Sciatic nerve (tissue), 2 donors: ENCODE data around the gene HSD11B2. TPM values are rescaled to one million over a fixed set of nuclear protein-coding genes. Genes with fewer than 3 reads are reported as not detected.
"Not testable (repeated sequence)": the region's sequence is repeated elsewhere in the genome, so short reads cannot be mapped to it uniquely, and the experiment has no call there.

Source experiments
- ATAC-seq: fragments of 200-7000 bp; cut with Tn5 transposase; one replicate; pipeline ENCODE4 v1.9.1; 2020; ENCODE audit warnings: mild to moderate bottlenecking, moderate library complexity
- DNase-seq: peaks from one replicate; pipeline ENCODE4 v3.0.0-alpha.2; 2020; ENCODE audit warnings: low spot score
- intact Hi-C: fragments of 100-400 bp; cut with DNase I; formaldehyde crosslinking; loops from one replicate; pipeline ENCODE4 v1.14.2; 2022
- total RNA-seq: library from RNA; stranded (reverse); fragmentation: NEBNext Ultra II Directional; extraction: Animal tissue kit (Norgen Biotek cat#: 25700); gene quantifications from one replicate; pipeline ENCODE4 v1.2.1, GENCODE V29; 2021
- donor health status: DM: no; HTN: no; CAD: no.
- donor health status: DM: no; HTN: no; CAD: no.

HSD11B2 gene
- total RNA-seq, 1 donor from 2014 or later: 0.53 TPM

DNA sequence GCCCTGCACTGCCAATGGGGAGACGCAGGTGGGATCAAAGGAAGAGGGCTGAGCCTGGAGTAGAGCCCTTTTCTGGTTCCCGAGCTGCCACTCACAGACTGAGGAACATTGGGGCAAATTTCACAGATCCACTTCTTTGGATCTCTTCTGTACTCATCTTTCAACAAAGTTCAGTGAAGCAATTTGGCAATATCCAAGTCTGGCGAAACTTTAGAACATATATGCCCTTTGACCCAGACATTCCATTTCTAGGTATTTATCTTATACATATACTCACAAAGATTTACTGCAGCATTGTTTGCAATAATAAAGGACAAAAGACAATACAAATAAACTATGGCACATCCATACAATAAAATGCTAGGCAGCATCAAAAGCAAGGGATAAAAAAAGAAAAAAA, 19.6 kb upstream of the HSD11B2 start:
- intact Hi-C loops: no loop called here
- ATAC-seq: no peak
- DNase-seq: no peak

DNA sequence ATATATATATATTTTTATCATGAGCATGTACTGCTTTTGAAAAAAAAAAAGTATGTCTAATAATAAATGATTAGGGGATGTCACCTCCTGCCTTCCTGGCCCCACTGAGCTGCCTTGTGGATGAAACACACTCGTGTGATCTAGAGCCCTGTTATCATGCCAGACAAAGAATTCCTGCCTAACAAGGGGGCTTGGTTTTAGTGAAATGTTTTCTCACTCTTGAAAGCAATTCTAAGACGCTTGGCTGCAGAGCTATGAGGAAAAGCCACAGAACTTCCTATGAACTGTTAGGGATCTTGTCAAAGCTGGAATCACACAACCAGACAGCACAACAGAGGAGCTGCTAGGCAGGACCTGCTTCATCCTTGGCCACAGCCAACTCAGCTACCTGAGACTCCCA, 18.6 kb upstream of the HSD11B2 start:
- ATAC-seq (no peak), DNase-seq (no peak)
- intact Hi-C loops: no loop called here

DNA sequence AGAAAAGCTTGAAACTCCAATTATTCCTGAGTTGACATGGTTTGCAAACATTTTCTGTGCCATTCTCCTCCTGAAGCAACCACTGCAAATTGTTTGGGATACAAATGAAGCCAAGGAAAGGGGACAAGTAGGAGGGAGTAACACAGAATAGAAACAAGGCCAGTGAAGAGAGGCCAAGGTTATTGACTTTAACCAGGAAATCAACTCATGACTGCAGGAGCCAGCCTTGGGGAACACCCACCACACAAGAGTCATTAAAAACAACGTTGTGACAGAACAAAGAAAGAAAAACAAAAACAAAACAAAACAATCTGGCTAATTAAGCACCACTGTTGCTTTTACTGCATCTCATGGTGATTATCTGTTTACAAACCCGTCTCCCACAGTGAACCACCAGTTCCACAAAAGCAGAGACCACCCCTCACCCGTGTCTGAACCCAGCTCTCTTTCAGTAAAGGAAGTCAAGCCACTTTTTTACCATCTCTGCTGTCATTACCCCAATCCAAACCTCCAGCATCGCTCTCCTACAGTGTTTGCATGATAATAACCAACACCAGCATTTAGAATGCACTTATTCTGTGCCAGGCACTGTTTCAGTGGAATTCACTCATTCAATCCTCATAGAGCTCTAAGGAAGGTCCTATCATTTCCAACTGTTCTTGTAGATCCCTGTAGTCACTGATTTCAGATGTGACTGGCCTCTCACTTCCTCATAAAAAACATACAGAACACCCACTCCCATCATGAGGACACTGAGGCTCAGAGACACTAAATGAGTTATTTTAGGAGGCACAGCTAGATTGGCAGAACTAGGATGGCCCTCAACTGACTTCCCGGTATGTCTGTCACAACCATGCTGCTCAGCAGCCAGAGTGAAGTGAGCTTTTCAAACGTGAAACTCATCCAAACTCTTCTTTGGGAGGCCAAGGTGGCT, 16.7 kb upstream of the HSD11B2 start:
- DNase-seq (no peak), ATAC-seq (no peak)
- intact Hi-C loops: no loop called here

DNA sequence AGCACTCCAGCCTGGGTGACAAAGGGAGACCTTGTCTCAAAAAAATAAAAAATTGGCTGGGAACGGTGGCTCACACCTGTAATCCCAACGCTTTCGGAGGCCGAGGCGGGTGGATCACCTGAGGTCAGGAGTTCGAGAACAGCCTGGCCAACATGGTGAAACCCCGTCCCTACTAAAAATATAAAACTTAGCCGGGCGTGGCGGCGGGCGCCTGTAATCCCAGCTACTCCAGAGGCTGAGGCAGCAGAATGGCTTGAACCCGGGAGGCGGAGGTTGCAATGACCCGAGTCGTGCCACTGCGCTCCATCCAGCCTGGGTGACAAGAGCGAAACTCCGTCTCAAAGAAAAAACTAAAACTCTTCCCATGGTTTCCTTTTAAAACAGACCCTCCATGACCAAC, 15.5 kb upstream of the HSD11B2 start:
- ATAC-seq, intact Hi-C loops, DNase-seq: not testable (repeated sequence)

DNA sequence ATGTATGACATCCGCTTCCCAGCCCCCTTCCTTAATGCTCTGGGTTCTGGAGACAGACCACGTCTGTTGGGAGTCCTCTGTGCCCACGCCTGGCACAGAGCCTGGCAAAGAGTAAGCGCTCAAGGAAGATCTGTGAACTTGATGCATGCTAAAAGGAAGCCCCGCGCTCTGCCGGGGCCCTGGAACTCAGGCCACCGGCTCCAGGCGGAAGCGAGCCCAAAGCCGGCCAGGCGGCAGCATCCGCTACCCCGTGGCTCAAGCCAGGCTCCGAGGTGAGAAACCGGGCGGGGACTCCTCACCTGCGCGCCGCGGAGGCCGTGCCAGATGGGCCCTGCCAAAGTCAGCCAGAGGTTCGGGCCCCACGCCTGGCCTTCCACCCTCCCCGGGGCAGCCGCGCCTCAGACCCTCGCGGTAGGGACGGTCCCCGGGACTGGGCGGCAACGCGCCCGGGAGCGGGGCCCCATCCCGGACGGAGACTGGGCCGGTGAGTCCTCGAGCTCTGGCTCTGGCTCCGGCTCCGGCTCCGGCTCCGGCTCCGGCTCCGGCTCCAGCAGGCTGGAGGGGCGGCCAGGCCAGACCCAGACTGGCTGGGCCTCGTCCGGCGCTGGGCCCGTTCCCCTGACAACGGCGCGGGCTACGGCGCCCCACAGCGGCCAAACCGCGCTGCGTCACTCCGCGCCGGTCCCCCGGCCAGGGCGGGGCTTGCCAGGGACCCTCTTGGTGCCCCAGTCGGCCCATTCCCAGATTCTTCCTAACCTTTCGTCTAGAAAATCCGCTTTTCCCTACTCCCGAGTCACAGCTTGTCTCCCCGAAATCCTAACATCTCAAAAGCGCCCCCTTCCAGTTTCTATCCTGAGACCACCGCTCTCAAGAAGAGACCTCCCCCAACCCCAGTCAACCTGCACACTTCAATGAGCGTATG, 14.8 kb upstream of the HSD11B2 start, which contains the start of gene ZDHHC1:
TSS of gene ZDHHC1 (minus strand) at position 606 of the 922 bp plus-strand sequence. CDS start 8,702 bp downstream, outside the sequence.
- DNase-seq (peak; percentile 84), ATAC-seq (peak; percentile 95)
- intact Hi-C loops: no loop called here

DNA sequence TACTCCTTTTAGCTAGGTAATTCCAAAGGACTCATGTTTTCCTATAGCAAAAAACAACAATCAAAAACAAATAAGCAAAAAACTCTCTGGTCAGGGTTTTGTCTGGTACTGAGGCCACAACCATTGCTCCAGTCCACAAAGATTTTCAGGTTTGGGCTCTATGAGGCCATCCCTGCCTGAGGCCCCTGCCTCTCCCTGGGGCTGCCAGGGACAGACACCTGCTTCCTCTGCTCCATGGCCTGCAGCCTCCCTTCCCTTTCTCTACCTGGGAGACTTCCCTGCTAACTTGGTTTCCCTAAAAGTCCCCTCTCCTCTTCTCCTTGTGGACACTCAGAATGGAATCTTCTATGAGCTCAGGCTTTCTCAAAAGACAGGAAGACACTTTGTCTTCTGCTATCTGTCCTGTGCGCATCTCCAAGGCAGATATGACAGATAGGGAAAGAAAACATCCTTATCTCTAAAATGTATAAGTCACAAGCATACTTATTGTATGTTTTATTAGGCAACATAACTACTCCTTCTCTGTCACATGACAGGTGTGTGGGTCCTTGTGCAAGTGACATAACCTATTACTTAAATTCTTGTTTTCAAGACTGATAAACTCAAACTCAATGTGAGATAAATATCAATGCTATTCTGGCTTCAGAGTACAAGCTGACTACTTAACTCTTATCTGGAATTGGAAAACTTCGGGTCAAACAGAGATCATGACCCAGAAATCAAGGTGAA, 13.4 kb upstream of the HSD11B2 start:
- ATAC-seq (no peak), DNase-seq (no peak)
- intact Hi-C loops: no loop called here

DNA sequence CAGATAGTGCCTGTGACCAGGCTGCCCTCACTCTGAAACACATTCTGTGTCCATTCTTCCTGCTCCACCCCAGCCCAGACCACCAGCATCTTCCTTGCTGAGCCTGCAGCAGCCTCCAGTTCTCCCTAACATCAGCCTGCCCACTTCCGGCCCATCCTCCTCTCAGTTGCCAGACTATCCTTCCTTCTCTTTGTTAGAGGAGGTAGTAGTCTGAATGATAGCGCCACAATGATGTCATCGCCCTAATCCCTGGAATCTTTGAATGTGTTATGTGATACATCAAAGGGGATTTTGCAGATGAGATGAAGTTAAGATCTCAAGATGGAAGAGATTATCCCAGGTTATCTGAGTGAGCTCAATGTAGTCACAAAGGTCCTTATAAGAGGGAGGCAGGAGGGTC, 11.4 kb upstream of the HSD11B2 start:
- DNase-seq: no peak
- ATAC-seq: no peak
- intact Hi-C loops: no loop called here

DNA sequence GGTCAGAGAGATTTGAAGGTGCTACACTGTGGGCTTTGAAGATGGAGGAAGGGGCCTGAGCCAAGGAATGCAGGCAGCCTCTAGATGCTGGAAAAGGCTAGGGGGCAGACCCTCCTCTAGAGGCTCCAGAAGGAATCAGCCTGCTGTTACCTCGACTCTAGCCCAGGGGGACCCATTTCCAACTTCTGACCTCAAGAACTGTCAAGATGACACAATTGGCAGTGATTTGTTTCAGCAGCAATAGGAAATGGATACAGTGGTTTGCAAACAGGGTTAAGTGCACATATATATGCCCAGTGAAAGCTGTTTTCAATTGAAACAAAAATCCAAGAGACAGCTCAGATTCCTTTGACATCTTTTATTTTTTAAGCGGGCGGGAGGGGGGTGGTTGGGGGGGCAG, 11.0 kb upstream of the HSD11B2 start:
- intact Hi-C loops: no loop called here
- DNase-seq: no peak
- no peak for ATAC-seq

DNA sequence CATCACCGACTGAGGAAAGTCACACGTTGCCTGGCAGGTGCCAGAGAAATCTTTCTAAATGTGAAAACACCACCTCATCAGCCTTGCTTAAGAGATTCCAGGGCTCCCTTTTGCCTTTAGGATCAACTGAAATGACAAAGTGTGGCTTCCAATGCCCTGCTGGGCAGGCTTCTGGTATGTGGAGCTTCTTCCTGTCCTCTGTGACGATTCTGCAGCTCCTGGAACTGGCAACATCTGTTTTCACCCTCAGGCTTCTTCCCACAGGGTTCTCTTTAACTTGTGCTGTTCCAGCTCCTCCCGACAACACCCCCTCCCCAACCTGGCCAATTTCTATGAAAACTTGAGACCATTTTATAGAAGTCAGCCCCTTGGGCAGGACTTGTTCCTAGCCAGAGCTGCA, 9.9 kb upstream of the HSD11B2 start:
- no peak for ATAC-seq
- no peak for DNase-seq
- intact Hi-C loops: no loop called here

DNA sequence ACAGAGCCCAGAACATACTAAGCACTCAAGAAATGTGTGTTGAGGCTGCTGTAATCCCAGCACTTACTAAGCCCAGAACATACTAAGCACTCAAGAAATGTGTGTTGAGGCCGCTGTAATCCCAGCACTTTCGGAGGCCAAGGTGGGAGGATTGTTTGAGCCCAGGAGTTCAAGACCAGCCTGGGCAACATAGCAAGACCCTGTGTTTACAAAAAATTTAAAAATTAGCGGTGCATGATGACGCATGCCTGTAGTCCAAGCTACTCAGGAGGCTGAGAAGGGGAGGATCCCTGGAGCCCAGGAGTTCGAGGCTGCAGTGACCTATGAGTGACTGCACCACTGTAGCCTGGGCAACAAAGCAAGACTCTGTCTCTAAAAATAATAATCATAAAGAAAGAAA, 7.9 kb upstream of the HSD11B2 start:
- ATAC-seq (no peak), DNase-seq (no peak)
- intact Hi-C loops: no loop called here

DNA sequence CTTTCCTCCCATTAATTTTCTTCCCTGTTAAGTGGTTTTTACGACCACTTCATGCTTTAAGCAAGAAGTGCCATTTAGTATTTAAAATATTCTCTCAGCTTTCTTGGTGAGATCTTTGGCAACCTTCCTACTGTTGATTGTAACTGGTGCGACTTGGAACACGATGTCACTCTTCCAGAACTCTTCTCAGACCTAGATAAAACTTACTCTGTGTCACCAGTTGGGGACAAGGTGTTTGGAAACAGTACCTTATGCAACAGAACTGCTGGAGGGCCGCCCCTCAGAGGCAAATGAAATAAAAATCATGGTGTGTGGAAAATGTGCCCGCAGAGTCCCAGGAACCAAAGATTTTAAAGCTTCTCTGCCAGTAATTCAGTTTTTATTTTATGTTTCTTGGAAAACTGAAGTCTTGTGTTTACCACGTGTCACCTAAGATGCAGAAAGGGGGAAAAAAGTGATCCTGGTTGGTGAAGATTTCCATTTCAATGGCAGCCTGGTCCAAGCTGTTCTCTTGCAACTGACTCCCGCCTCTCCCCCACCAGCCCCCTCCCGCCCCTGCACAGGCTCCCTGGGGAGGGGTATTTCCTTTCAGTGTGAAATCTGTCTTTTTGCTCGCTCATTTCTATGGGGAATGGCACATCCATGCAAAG, 7.2 kb upstream of the HSD11B2 start:
- DNase-seq: no peak
- ATAC-seq: no peak
- intact Hi-C loops: no loop called here

DNA sequence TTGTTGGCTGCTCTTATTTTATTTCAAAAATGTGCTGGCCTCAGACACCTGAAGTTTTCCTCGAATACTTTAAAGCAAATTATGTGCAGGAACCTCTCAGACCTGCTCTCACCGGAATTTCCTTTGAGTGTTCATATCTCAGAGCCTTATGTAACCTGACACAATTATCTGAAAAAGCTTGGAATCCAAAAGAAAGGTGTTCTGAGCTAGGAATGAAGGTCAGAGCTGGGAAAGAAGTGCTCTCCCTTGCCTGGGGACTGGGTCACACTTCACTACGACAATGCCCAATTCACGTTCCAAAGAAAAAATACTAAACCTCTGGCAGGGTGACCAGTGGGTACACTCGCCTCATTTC, 6.7 kb upstream of the HSD11B2 start:
- DNase-seq (no peak), ATAC-seq (no peak)
- intact Hi-C loops: no loop called here

DNA sequence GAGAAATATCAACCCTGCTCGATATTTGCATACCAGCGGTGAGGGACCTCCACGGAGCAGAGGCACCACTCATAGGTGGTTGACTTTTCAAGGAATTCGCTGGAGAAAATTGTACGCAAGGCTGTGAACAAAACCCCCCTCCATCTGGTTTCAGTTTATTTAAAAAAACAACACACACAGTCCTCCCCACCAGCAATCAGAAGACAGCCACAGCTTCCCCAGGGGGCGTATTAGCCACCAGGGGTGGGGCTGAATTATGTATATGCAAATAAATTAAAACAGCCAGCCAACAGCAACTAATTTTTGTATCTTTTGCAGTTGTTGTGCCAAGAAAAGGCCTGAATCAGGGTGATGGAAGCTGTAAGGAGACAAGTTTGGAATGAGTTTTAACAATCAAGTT, 5.9 kb upstream of the HSD11B2 start:
- intact Hi-C loops: loop anchor here (5.0 kb wide), 1 partner anchor 42 kb away; no protein-coding TSS in a partner anchor
- ATAC-seq (no peak), DNase-seq (no peak)

DNA sequence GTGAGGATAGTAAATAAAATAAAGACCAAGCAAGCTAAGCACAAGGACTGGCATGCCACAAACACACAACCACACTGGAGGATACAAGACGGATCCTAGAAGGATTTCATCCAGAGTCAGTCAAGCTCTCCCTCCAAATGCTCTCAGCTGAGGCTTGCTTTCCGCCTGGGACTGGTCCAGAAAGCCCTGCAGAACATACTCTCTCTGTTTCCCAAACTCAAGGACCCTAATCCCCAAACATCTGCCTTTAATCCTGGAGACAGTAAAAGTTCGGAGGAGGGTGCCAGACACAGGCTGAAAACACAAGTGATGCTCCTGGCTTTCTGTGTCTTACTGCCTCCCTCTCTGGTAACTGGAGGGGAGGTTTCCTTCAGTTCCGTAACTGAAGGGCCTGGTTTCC, 5.3 kb upstream of the HSD11B2 start:
- DNase-seq (no peak), ATAC-seq (no peak)
- intact Hi-C loops: loop anchor here (5.0 kb wide), 1 partner anchor 42 kb away; no protein-coding TSS in a partner anchor

DNA sequence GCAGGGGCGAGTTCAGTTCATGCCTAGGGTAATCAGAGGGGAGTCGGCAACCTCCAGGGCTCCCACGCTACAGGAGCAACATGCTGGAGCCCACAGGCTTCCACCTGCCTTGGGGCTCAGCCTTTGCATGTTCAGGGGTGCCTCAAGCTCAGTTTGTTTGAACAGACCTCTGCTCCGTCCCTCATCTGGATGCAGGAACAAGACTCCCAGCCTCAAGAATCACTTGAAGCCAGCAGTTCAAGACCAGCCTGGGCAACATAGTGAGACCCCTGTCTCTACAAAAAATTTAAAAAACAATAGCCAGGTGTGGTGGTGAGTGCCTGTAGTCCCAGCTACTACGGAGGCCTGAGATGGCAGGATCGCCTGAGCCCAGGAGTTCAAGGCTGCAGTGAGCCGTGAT, 4.9 kb upstream of the HSD11B2 start:
- no peak for DNase-seq
- intact Hi-C loops: loop anchor here (5.0 kb wide), 1 partner anchor 41 kb away; no protein-coding TSS in a partner anchor
- no peak for ATAC-seq

DNA sequence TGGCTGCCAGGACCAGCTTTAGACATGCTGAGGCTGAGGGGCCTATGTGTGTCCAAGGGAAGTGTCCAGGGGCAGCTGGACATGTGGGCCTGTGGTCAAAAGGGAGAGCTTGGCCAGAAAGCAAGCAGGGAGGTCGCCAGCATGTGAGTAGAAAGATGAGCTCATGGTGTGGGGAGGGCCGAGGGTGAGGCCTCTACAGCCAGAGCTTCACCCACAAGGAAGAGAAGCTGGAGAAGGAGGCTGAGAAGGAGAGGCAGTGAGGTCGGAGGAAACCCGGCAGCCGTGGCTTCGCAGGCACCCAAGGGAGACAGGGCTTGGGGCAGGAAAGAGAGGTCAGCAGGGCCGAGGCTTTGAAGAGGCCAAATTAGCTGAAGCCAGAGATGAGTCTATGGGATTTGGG, 4.0 kb upstream of the HSD11B2 start:
- intact Hi-C loops: loop anchor here (5.0 kb wide), 1 partner anchor 40 kb away; no protein-coding TSS in a partner anchor
- DNase-seq: no peak
- peak; percentile 49 for ATAC-seq

DNA sequence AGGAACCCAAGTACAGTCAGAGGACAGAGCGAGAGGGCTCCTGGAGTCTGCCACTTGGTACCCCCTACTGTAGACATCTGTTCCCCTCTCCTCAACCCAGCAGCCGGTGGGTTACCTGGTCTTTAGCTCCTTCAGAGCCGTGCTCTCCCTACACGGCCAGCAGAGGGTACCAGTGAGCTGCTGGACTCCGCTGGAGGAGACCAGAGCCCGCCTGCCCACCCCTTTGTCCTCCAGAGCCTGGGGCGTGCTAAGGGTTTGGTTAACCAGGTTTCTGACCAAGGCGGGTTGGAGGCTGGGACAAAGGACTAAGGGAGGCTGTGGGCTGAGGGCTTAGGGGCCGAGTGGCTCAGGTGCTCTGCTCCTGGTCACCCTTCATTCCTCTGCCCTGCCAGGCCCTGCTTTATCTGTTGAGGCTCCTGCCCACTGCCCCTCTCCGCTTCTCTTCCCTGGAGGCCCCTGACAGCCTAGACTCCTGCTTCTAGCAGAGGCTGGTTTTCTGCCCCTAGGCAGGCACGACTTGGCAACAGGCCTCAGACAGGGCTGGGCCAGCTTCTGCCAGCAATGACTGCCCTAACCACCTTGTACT, 2.7 kb upstream of the HSD11B2 start:
- DNase-seq: peak; percentile 83

More for the DNA sequence above, 2.7 kb upstream of the HSD11B2 start:
- intact Hi-C loops: loop anchor here (5.0 kb wide), 1 partner anchor 39 kb away; no protein-coding TSS in a partner anchor
- ATAC-seq: peak; percentile 88
